Stimulated activated CD4-positive, alpha-beta T cell treated with anti-CD3 and anti-CD28 coated beads, Interleukin-4, amount 100 ng/mL, for 24 hours (primary cell): Measurements from ENCODE around the gene GJA5.
"Not testable (repeated sequence)": the region's sequence is repeated elsewhere in the genome, so short reads cannot be mapped to it uniquely, and the experiment has no call there.

Source experiments
- DNase-seq: peaks from one replicate; pipeline ENCODE4 v3.0.0-alpha.2; 2020

GJA5 gene

GRCh38 chr1:147758379-147759100 lies 1.9 kb downstream of the GJA5 start:
- DNase-seq, result no peak

DNA sequence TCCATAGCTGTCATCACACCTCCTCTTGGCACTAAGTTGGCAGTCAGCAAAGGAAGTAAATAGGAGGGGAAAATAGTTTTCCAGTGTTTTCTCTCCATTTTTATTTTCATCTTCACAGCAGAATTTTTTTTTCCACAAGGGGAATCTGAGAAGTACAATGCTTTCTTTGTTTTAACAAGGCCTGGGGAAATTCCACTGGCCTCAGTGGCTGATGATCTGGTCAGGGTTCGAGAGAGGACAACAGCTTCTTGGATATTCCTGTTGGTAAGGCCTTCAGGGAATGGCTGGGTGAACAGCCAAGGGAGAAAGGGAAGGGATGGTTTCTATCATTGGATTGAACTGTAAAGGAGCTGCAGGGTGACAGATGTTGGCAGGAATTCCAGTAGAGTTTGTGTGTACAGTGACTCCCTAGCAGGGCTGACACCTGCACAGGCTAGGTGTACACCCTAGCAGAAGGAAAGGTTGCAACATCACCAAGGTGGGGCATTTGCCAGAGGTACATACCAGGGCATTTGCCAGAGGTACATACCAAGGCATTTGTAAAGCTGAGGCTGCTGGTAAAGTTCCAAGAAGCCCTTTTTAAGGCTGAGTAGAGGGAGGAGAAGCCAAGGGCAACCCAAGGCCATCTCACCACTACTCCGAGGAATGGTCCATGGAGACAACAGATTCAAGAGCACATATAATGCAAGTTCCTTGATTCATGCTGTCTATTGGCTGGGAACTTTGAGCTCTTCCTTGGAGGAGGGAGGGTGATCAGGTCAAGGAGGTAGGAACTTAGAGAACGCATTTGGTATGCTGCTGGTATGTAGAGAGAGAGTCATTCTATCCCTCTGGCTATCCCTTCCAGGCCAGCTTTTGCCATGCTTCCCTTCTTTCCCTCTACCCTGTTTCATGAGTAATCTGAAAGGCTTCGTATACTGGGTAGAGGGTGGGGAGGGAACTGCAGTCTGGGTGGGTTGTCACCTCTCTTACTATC lies 3.1 kb downstream of the GJA5 start:
- DNase-seq, result no peak

GRCh38 chr1:147756341-147756740 lies 4.1 kb downstream of the GJA5 start:
- no peak for DNase-seq

GRCh38 chr1:147754661-147755060 lies 5.7 kb downstream of the GJA5 start:
- no peak for DNase-seq

DNA sequence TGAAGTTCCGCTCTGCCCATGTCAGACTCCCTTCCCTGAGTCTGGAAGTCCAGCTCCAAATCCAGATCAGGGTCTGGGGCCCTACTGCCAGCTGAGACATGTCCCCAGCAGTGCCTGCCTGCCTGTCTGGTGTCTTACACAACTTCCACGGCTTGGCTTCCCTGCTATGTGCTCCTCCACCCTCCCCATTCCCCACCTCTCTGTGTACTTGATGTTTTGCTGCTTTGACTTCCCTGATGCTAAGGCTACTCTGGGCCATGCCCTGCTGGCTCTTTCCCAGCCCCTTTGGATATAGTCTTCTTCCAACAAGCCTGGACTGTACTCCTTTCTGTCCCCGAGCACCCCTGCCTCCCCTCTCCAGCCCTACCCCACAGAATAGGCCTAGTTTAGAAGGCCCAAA lies 7.3 kb downstream of the GJA5 start:
- no peak for DNase-seq

DNA sequence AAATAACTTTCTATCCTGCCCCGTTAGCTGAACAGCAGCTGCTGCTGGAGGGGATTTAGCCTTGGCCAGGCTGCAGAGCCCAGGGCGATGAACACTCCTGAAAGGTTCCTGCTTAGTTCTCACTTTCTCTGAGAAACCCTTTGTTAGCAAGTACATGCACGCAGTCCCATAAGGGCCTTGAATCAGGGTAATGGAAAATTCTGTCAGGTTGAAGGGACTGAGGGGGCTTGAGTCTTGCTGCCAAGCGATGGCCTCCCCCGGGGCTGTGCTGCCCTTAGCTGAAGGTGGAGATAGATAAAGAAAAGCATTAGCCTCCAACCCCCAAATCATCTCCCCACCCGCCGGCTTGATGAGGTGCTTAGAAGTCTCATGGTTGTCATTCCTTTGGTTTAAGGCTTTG lies 7.9 kb downstream of the GJA5 start:
- no peak for DNase-seq

DNA sequence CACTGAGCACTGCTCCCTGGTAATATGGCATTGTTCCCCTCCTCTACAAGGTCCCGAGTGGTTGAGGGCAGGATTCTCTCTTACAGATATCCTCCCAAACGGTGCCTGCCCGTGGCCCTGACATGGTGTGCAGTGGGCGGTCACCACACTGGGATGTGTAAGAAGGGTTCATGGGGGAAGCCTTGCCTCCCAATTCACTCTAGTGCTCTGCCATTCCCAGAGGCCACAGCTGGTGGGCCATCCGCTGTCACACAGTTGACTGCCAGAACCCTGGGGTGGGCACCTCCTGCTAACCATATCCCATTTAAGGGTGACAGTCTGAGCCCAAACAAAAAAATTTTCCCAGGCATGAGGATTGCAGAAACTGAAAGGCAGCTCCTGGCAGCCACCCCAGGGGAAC lies 9.1 kb downstream of the GJA5 start:
- no peak for DNase-seq

GRCh38 chr1:147750618-147751217 lies 9.7 kb downstream of the GJA5 start:
- no peak for DNase-seq

GRCh38 chr1:147749792-147750191 lies 10.6 kb downstream of the GJA5 start:
- DNase-seq, result no peak

- DNase-seq, result no peak
These were observed 11.6 kb downstream of the GJA5 start for GRCh38 chr1:147748676-147749350.

- DNase-seq, result no peak
These were observed 12.4 kb downstream of the GJA5 start for GRCh38 chr1:147747966-147748365.

DNA sequence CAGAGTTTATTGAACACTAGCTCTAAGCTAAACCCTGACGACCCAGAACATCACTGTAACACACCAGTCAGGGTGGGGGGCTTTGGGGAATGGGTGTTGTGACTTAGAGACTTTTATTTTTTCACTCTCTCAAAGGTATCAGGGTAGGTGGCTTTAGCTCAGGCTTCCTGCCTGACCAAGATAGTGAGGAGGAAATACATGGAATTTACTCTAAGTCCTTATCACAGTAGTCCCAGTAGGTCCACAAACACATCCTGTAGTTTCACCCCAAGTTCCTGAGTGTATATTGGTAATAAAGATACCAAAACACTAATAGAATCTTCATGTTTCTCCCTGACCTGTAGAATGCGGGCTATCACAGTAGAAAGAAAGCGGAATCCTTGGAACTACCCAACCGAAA lies 15.1 kb downstream of the GJA5 start:
- DNase-seq, result no peak

GRCh38 chr1:147741065-147741464 lies 19.3 kb downstream of the GJA5 start:
- DNase-seq, result no peak

- DNase-seq, result no peak
These were observed 20.0 kb downstream of the GJA5 start for GRCh38 chr1:147740391-147740790.

GRCh38 chr1:147738739-147739476 lies 21.5 kb downstream of the GJA5 start:
- DNase-seq, result no peak

DNA sequence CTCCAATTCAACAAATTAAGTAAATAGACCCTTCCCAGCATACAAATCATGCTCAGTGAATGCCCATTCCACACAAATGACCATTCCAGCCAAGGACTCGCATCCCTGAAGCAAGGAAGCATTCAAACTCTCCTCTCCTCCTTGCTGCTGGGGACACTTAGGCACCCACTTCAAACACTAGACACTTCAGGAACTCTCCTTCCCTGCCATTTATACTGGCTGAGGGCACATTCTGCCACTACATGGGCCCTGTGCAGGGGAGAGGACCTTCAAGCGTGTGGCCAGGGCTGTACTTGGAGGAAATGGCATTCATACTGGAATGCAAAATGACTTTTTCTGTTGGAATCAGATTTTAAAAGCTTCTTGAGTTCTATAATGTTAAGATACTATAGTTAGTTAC lies 22.3 kb downstream of the GJA5 start:
- DNase-seq, result no peak

DNA sequence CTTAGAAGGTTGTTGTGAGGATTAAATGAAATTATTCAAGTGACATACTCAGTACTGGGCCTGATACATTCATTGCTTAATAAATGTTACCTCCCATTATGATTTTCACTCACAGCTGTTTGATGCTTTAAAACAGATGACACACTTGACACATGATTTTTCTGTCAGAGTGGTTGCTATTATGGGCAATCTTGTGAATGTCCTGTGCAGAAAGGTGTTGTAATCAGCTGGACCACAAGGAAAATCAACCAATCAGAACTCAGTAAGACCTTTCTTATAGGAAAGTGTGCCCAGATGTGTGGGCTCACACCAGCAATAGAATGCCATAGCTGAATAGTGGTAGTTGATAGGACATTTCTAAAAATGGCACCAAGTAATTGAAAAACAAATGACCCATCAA lies 23.5 kb downstream of the GJA5 start:
- DNase-seq, result no peak

DNA sequence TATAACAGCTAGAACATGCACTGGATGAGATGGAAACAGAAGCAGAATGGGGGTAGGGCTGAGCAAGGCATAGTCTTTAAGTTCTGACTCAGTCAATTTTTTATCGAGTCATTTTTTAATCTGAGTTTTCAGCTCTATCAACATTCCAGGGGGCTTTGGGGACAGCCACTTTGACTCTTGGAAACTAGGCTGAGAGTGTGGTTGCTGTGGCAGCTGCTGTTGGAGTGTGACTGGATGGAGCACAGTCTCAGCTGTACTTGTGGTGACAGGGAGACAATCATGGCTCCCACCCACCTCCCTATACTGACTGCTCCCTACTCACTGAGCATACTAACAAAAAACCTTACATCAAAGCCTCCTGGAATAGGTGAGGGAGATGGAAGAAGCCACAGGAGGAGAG lies 25.0 kb downstream of the GJA5 start:
- no peak for DNase-seq

GRCh38 chr1:147734291-147734841 lies 26.0 kb downstream of the GJA5 start:
- DNase-seq, result not testable (repeated sequence)

DNA sequence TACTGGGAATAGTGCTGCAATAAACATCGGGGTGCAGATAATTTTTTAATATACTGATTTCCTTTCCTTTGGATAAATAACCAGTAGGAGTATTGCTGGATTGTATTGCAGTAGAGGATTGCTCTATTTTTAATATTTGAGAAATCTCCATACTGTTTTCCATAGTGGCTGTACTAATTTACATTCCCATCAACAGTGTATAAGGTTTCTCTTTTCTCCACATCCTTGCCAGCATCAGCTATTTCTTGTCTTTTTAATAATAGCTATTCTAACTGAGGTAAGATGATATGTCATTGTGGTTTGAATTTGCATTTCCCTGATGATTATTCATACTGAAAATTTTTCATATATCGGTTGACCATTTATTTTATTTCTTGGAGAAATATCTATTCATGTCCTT lies 31.1 kb downstream of the GJA5 start:
- no peak for DNase-seq

- no peak for DNase-seq
These were observed 34.2 kb downstream of the GJA5 start for GRCh38 chr1:147726168-147726567.

DNA sequence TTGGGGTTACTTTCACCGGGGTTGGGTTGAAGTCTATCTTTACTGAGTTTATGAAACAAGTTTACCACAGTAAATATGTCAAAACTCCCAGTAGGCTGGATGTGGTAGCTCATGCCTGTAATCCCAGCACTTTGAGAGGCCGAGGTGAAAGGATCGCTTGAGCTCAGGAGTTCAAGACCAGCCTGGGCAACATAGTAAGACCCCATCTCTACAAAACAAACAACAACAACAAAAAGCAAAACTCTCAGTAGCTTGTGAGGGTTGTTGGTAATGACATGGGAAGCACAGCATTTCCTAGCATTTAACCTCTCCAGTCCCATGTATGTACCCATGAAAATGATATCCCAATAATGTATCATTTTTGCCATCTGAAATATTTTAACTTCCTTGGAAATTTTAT lies 34.7 kb downstream of the GJA5 start:
- DNase-seq, result no peak
